T47D (cell line): ENCODE measurements around the gene UBE2J2.

ENCODE experiments used
- DNase-seq, 2 experiments: peaks; one replicate each; pipeline versions ENCODE4 v3.0.0 to v3.0.0-alpha.2; 2011 to 2012; ENCODE audit warnings: low read depth in 1 of 2, low spot score in 1 of 2
- JUND ChIP-seq: IDR thresholded peaks from 2 replicates; pipeline ENCODE4 v1.6.1; 2012; ENCODE audit warnings: low read depth
- in situ Hi-C: cut with HindIII; loops from 2 replicates; pipeline ENCODE4 v1.10.0; 2016; ENCODE audit warnings: low sequenced_read_pairs, low pct_unique_long_range_greater_than_20kb

UBE2J2 gene

DNA sequence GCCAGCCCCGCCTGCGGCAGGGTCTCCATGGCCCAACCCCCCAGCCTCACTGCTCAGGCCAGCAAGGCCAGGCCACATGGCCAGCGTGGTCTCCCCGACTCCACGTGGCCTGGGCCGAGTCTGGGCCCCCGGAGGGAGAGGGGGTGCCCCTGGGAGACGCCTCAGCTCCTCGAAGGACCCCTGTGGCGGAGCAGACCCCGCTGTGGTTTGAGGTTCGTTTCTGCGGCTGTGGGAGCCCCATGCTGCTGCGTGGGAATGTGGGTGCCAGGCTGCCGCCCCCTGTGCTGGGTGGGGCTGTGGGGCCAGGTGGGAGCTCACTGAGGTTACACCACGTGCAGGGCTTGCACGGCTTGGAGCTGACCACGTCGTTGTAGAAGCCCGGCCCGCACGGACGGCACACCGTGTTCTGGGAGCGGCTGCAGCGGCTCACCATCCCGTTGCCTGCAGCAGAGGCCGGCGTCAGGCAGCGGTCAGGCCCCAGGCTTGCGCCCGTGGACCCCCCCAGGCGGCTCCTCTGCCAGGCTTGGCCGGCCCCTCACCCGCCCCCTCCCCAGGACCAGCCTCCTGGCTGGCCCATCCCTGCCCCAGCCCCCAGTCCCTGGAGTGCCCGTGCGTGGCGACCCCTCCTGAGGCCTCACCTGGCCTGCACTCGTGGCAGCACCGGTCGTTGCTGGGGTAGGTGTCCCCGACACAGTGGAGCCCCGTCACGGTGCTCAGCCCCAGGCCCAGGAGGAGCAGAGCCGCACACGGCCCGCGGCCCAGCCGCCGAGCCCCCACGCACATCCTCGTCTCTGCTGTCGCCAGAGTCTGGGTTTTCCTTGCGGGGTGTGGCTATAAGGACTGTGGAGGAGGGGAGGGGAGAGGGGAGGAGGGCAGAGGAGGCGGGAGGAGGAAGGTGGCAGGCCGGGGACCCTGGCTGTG is 60.0 kb downstream of the UBE2J2 start, which contains the start of gene TNFRSF4:
Gene TNFRSF4, minus strand, starts transcription at position 809 of the 921 bp plus-strand sequence. Its CDS starts 26 bp downstream, at position 783.
- DNase-seq: no peak
- in situ Hi-C loops: no loop called here
- TF ChIP-seq JUND: no peak

GRCh38 chr1:1212780-1213344 is 60.8 kb downstream of the UBE2J2 start:
- in situ Hi-C loops: no loop called here
- no peak for DNase-seq
- no peak for TF ChIP-seq JUND

DNA sequence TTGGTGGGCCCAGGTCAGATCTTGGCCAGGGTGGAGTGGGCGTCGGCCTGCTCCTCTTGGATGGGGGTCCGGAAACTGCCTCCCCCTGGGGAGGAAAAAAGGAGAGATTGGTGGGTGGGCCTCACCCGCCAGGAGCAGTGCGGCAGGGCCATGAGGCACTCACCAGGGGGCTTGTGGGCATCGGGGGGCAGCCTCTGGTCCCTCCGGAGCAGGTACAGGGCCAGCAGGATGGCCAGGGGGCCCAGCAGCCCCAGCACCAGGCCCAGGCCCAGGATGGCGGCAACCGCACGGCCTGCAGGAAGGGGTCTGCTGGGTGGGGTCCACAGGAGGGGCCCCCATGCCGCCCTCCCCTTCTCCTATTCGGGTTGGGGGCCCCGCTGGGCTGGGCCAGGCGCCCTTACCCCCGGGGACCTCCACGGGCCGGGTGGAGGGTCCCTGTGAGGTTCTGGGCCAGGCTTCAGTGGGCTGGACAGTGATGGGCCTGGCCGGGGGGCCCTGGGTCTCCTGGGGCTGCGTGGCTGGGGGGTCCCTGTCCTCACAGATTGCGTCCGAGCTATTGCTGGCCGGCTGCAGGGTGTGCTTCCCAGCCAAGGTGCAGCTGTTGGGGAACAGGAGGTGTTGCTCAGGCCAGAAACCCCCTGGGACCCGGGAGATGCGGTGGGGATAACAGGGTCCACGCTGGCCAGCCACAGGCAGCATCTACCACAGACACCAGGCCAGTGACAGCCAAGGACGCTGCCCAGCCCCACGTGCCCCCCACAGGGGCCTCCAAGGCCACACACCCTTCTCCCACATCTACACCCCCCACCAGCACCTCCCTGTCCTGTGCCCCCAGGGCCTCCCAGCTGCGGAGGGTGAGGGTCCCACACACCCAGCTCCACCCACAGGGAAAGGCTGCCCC is 61.9 kb downstream of the UBE2J2 start:
- in situ Hi-C loops: no loop called here
- no peak for DNase-seq
- no peak for TF ChIP-seq JUND

DNA sequence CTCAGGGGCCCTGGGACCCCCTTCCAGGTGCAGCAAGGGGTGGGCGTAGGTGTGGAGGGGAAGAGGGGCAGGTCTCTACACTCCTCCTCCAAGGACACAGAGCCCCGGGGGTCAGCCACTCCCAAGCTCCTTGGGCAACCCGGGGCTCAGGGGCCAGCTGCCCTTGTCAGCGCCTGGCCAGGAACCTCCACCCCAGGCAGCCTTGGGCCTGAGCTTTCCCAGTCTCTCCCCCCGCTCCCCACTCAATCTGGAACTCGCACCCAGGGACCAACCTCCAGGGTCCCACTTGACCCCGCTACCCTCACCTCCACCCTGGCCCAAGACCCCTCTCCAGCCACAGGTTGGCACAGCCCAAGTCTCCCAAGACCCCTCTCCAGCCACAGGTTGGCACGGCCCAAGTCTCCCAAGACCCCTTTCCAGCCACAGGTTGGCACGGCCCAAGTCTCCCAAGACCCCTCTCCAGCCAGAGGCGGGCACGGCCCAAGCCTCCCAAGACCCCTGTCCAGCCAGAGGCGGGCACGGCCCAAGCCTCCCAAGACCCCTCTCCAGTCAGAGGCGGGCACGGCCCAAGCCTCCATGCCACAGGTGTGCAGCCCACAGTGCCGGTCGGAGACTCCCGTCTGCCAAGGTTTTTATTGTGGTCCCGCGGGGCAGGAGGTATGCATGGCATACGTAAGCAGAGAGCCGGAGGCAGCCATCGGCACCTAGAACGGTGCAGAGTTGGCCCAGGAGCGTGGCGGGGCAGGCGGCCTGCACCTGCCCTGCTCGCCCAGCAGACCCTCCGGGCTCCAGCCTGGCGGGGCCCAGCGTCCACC is 62.7 kb downstream of the UBE2J2 start:
- TF ChIP-seq JUND: no peak
- no peak for DNase-seq
- in situ Hi-C loops: no loop called here

DNA sequence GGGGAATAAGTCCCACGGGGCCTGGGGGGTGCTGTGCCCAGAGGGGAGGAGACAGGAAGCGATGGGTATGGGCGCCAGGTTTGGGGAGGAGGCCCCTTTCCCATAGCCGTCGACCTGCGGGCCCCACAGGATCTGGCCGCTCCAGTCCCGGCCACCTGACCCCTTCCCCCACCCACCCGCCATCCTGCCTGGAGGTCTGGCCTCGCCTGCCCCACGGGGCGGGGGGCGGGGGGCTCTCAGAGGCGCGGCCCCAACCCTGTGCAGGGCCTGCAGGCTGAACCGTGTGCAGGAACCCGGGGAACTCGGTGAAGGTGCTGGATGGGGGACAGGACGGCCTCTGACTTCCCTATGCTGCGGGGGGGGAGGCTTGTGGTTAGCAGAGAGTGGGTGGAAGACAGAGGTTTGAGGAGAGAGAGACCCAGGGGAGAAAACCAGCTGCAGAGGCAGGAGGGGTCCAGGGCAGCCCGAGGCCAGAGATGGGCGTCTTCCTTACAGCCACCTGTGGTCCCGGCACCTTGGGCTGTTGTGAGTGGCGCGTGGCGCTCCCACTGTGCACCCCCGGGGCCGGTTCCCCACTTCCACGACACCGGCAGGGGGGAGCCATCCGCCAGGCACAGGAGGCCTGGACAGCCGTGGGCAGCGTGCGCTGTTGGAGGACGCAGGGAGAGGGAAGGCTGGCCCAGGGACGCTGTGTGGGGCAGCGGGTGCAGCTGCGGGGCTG is 64.8 kb downstream of the UBE2J2 start:
- DNase-seq: no peak
- in situ Hi-C loops: no loop called here
- TF ChIP-seq JUND: no peak

GRCh38 chr1:1207571-1207892 is 66.1 kb downstream of the UBE2J2 start:
- no peak for DNase-seq
- in situ Hi-C loops: no loop called here
- TF ChIP-seq JUND: no peak

- in situ Hi-C loops: no loop called here
- no peak for DNase-seq
- no peak for TF ChIP-seq JUND
These were observed 66.6 kb downstream of the UBE2J2 start for GRCh38 chr1:1206966-1207531.

DNA sequence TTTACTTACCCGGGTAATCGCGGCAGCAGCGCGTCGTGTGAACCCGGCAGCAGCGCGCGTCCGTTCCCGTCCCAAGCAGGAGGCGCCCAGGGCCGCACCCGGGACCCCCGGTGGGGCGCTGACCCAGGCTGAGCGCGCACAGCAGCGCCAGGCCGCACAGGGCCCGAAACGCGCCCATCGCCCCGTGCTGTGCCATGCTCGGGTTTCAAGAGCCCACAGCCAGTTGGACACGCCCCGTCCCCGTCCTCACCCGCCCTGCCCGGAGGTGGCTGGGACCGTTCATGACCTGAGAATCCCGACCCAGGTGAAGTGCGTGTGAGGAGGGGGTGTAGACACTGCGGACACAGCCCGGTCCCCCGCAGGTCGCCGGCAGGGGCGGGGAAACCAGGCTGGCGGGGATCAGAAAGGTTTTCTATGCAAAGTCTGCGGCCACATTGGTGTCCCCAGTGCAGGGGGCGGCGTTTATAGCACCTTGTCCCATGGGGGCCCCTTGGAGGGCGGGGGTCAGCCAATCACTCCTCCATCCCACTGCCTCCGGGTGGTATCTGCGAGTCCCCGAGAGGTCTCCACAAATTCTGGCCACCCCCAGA is 67.2 kb downstream of the UBE2J2 start, which contains the start of gene TNFRSF18:
Gene TNFRSF18, minus strand, starts transcription at position 217 of the 590 bp plus-strand sequence. Its CDS starts 21 bp downstream, at position 196.
- DNase-seq: peak; percentile 67 to 68

GRCh38 chr1:1205769-1206375 is 67.8 kb downstream of the UBE2J2 start:
- no peak for TF ChIP-seq JUND
- in situ Hi-C loops: no loop called here
- DNase-seq: no peak

More for the DNA sequence above, 67.2 kb downstream of the UBE2J2 start, which contains the start of gene TNFRSF18:
- in situ Hi-C loops: no loop called here
- no peak for TF ChIP-seq JUND

- no peak for DNase-seq
- in situ Hi-C loops: no loop called here
- TF ChIP-seq JUND: no peak
These were observed 68.5 kb downstream of the UBE2J2 start for GRCh38 chr1:1204998-1205768.
